ENCODE results near the gene SLC9C1. TPM values are rescaled to one million over a fixed set of nuclear protein-coding genes. Genes with fewer than 3 reads are reported as not detected.
A peak's percentile ranks its signal among the peaks of the same experiment; 100 is the strongest.

SLC9C1 gene
- polyA plus RNA-seq, 1 experiment, result not detected

DNA sequence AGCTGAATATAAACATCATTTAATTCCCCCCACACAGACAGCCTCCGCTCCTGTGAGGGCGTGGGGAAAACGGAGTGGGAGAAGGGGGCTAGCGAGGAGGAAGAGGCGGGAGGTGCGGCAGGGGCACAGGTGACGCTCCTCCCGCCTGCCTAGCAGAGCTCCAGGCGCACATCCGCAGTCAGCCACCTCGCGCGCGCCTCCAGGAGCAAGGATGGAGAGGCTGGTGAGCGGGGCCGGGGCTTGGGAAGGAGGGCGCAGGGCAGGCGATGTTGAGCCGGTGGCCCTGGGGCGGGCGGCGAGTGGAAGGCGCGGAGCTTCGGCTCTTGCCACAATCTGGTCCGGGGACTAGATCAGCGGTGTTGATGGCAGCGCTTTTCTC lies 39.0 kb upstream of the SLC9C1 start, which contains the start of gene CD200:
CD200 (plus strand) TSS at position 155 of the 379 bp plus-strand sequence; CDS start at position 212, 57 bp downstream.
- Histone ChIP-seq H3K4me3 (ENCODE audit: low read depth, low read length) (peak within 1 kb of the TSS; percentile 65), H3K27me3 (ENCODE audit: control insufficient read depth, insufficient read depth, low read length) (peaks cover 19% of the 10 kb centered on the region), H3K27ac (ENCODE audit: low read depth, low read length) (peak within 1 kb of the TSS; percentile 52), H3K9me3 (ENCODE audit: control insufficient read depth, insufficient read depth, low read length) (peaks cover 5% of the 10 kb centered on the region; the same call in 1 of the 2 replicates)
- POLR2A ChIA-PET, result interaction anchor here (0.6 to 1.9 kb wide), 4 partner anchors 18 to 62 kb away, joined by 3 to 7 read pairs (median 4); no protein-coding TSS in a partner anchor
- CTCF ChIA-PET, result interaction anchor here (0.7 to 2.4 kb wide), 4 partner anchors 40 to 221 kb away, joined by 3 to 9 read pairs (median 6); partner anchors contain the start of gene SLC9C1
- TF ChIP-seq, protein P1, sequence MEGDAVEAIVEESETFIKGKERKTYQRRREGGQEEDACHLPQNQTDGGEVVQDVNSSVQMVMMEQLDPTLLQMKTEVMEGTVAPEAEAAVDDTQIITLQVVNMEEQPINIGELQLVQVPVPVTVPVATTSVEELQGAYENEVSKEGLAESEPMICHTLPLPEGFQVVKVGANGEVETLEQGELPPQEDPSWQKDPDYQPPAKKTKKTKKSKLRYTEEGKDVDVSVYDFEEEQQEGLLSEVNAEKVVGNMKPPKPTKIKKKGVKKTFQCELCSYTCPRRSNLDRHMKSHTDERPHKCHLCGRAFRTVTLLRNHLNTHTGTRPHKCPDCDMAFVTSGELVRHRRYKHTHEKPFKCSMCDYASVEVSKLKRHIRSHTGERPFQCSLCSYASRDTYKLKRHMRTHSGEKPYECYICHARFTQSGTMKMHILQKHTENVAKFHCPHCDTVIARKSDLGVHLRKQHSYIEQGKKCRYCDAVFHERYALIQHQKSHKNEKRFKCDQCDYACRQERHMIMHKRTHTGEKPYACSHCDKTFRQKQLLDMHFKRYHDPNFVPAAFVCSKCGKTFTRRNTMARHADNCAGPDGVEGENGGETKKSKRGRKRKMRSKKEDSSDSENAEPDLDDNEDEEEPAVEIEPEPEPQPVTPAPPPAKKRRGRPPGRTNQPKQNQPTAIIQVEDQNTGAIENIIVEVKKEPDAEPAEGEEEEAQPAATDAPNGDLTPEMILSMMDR (IDR thresholded peaks at IDR 0.05; ENCODE audit: low read depth, low read length), result no peak
- DNase-seq (ENCODE audit: low read depth, low spot score), result no peak

DNA sequence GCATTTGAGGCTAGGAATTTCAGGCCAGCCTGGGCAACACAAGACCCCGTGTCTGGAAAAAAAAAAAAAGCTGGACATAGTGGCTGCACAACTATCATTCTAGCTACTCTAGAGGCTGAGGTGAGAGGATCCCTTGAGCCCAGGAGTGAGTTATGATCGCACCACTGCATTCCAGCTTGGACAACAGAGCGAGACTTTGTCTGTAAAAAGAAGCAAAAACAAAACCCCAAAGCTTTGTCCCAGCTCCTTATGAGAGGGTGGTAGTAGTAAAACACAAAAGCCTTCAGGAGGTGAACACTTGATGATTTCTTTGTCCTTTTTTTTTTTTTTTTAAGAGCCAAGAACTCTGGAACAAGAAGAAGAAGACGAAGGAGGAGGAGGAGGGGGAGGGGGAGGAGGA lies 37.8 kb upstream of the SLC9C1 start:
- no peak overlapping the region for H3K27ac ChIP-seq (ENCODE audit: low read depth, low read length)
- ChIA-PET POLR2A (interaction anchor here (0.7 kb wide), 1 partner anchor 59 kb away, joined by 4 read pairs; no protein-coding TSS in a partner anchor), CTCF (interaction anchor here (0.6 to 2.4 kb wide), 5 partner anchors 39 to 761 kb away, joined by 3 to 9 read pairs (median 4); partner anchors contain the start of gene SLC9C1)
- no peak for DNase-seq (ENCODE audit: low read depth, low spot score)
- TF ChIP-seq, protein P1 (IDR thresholded peaks at IDR 0.05; ENCODE audit: low read depth, low read length), result no peak
- H3K4me3 ChIP-seq (ENCODE audit: low read depth, low read length), result no peak overlapping the region
- peaks cover 15% of the 10 kb centered on the region for H3K27me3 ChIP-seq (ENCODE audit: control insufficient read depth, insufficient read depth, low read length)
- peaks cover 5% of the 10 kb centered on the region; the same call in 1 of the 2 replicates for H3K9me3 ChIP-seq (ENCODE audit: control insufficient read depth, insufficient read depth, low read length)

- Histone ChIP-seq H3K9me3 (ENCODE audit: control insufficient read depth, insufficient read depth, low read length) (no peaks in the 10 kb centered on the region), H3K27me3 (ENCODE audit: control insufficient read depth, insufficient read depth, low read length) (peaks cover 5% of the 10 kb centered on the region), H3K27ac (ENCODE audit: low read depth, low read length) (no peak overlapping the region), H3K4me3 (ENCODE audit: low read depth, low read length) (no peak overlapping the region)
- CTCF ChIA-PET, result interaction anchor here (1.0 to 8.6 kb wide), 9 partner anchors 34 to 224 kb away, joined by 3 to 50 read pairs (median 5); partner anchors contain the start of gene SLC9C1
- TF ChIP-seq, protein P1 (IDR thresholded peaks at IDR 0.05; ENCODE audit: low read depth, low read length), result peak; percentile 82
- peak; percentile 21 for DNase-seq (ENCODE audit: low read depth, low spot score)
- POLR2A ChIA-PET, result no interaction called here
Measured at GRCh38 chr3:112327371-112327951, 33.4 kb upstream of the SLC9C1 start.

DNA sequence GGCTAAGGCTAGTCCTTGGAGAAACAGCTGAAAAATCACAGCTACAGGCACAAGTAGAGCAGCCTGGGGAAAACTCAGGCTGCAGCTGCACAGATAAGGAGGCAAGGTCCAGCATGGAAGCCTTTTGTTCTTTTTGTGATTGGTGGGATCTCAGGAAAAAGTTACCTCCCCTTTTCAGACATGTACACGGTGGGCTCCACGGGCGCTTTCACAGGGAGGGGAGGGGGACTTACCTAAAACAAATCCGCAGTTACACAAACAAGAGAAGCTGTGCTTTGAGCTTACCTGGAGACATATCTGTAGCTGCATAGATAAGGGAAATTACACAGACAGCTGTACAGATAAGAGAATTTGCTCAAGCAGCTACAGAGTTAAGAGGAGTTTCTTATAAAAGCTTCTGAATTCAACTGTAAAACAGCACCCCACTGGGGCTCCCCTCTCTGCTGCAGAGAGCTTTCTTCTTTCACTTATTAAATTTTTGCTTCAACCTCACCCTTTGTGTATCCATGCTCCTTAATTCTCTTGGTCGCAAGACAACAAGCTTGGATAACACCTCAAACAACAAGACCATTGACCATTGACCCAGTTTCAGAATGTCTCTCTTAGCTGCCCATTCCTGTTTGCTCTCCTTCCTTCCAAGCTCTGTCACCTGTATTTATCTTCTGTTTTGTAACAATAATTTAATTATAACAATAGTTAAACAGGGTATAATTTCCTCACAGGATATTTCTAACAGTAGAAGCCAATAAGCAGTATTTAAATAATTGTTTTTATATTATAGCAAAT lies 28.0 kb upstream of the SLC9C1 start:
- Histone ChIP-seq H3K4me3 (ENCODE audit: low read depth, low read length) (no peak overlapping the region), H3K27ac (ENCODE audit: low read depth, low read length) (no peak overlapping the region), H3K9me3 (ENCODE audit: control insufficient read depth, insufficient read depth, low read length) (no peaks in the 10 kb centered on the region), H3K27me3 (ENCODE audit: control insufficient read depth, insufficient read depth, low read length) (peaks cover 4% of the 10 kb centered on the region)
- TF ChIP-seq, protein P1 (IDR thresholded peaks at IDR 0.05; ENCODE audit: low read depth, low read length), result no peak
- no peak for DNase-seq (ENCODE audit: low read depth, low spot score)
- ChIA-PET CTCF (interaction anchor here (0.9 to 8.6 kb wide), 9 partner anchors 18 to 260 kb away, joined by 3 to 50 read pairs (median 6); partner anchors contain the start of gene SLC9C1), POLR2A (no interaction called here)

Data from AG04450 (cell line).